PFSK-1 (cell line): ENCODE data around the gene TMEM255B.

ENCODE experiments used
- FOXP2 ChIP-seq: optimal IDR thresholded peaks from 2 replicates; pipeline ENCODE3; 2011; ENCODE audit warnings: borderline replicate concordance, control low read depth, inconsistent platforms; ENCODE audit not compliant: insufficient read depth; ENCODE audit errors: extremely low read length, extremely low read depth
- POLR2AphosphoS5 ChIP-seq: IDR thresholded peaks from 2 replicates; pipeline ENCODE4 v1.6.1; 2012; ENCODE audit warnings: low read depth, mild to moderate bottlenecking, control low read depth, low read length, moderate library complexity
- REST ChIP-seq, 2 experiments: IDR thresholded peaks; 2 replicates each; pipeline versions ENCODE4 v1.6.1 to v1.8.0; 2011 to 2012; ENCODE audit warnings: low read depth in 2 of 2, low read length in 2 of 2, control low read depth in 1 of 2, inconsistent platforms in 1 of 2, mild to moderate bottlenecking in 1 of 2, moderate library complexity in 1 of 2; ENCODE audit not compliant: insufficient read depth in 1 of 2
- SIN3A ChIP-seq: IDR thresholded peaks from 2 replicates; pipeline ENCODE4 v1.6.1; 2012; ENCODE audit warnings: mild to moderate bottlenecking, low read length, moderate library complexity, borderline replicate concordance; ENCODE audit not compliant: insufficient read depth
- TAF1 ChIP-seq: IDR thresholded peaks from 2 replicates; pipeline ENCODE4 v1.6.1; 2012; ENCODE audit warnings: low read length, control low read depth, borderline replicate concordance; ENCODE audit not compliant: insufficient read depth

Gene TMEM255B

GRCh38 chr13:113843864-113844556, 85.0 kb downstream of the TMEM255B start:
- TF ChIP-seq REST (IDR thresholded peaks at IDR 0.05; ENCODE audit: insufficient read depth in 1 of 2, low read depth in 2 of 2, low read length in 2 of 2), result no peak
- no peak for TF ChIP-seq POLR2AphosphoS5
- no peak for TF ChIP-seq FOXP2
- TF ChIP-seq TAF1, result no peak
- no peak for TF ChIP-seq SIN3A

- no peak for TF ChIP-seq TAF1
- TF ChIP-seq FOXP2, result no peak
- no peak for TF ChIP-seq POLR2AphosphoS5
- TF ChIP-seq REST (IDR thresholded peaks at IDR 0.05; ENCODE audit: insufficient read depth in 1 of 2, low read depth in 2 of 2, low read length in 2 of 2), result no peak
- no peak for TF ChIP-seq SIN3A
Measured at GRCh38 chr13:113845055-113845454, 86.0 kb downstream of the TMEM255B start.

GRCh38 chr13:113845723-113846635, 87.0 kb downstream of the TMEM255B start:
- TF ChIP-seq FOXP2 (no peak), SIN3A (no peak), TAF1 (no peak), POLR2AphosphoS5 (no peak), REST (IDR thresholded peaks at IDR 0.05; ENCODE audit: insufficient read depth in 1 of 2, low read depth in 2 of 2, low read length in 2 of 2) (no peak)

GRCh38 chr13:113846636-113847318, 87.8 kb downstream of the TMEM255B start:
- no peak for TF ChIP-seq REST (IDR thresholded peaks at IDR 0.05; ENCODE audit: insufficient read depth in 1 of 2, low read depth in 2 of 2, low read length in 2 of 2)
- TF ChIP-seq FOXP2, result no peak
- TF ChIP-seq POLR2AphosphoS5, result no peak
- no peak for TF ChIP-seq SIN3A
- no peak for TF ChIP-seq TAF1
